ENCODE results near the gene CANT1.
"Not testable (repeated sequence)": the region's sequence is repeated elsewhere in the genome, so short reads cannot be mapped to it uniquely, and the experiment has no call there.

The CANT1 gene

GRCh38 chr17:79031996-79032875 lies 22.7 kb upstream of the CANT1 start:
- H3K36me3 ChIP-seq (ENCODE audit: low read depth) = no peaks in the 10 kb centered on the region
- no peak for ATAC-seq (ENCODE audit: low read depth)
- DNase-seq (ENCODE audit: low spot score) = peak; percentile 54
- no peak overlapping the region for H3K27ac ChIP-seq (ENCODE audit: poor library complexity, severe bottlenecking)
- no peak overlapping the region for H3K4me3 ChIP-seq (ENCODE audit: severe bottlenecking)
- H3K9me3 ChIP-seq (ENCODE audit: severe bottlenecking) = no peaks in the 10 kb centered on the region
- TF ChIP-seq CTCF (IDR thresholded peaks at IDR 0.05; ENCODE audit: poor library complexity, severe bottlenecking) = no peak
- no peaks in the 10 kb centered on the region for H3K27me3 ChIP-seq (ENCODE audit: insufficient read depth, poor library complexity, severe bottlenecking)
- H3K4me1 ChIP-seq (ENCODE audit: insufficient read depth, poor library complexity, severe bottlenecking) = peaks cover 28% of the 10 kb centered on the region

GRCh38 chr17:79030636-79031035 lies 21.1 kb upstream of the CANT1 start:
- DNase-seq (ENCODE audit: low spot score) = peak; percentile 18
- not testable (repeated sequence) for H3K9me3 ChIP-seq (ENCODE audit: severe bottlenecking); H3K27ac ChIP-seq (ENCODE audit: poor library complexity, severe bottlenecking); H3K36me3 ChIP-seq (ENCODE audit: low read depth); ATAC-seq (ENCODE audit: low read depth); H3K27me3 ChIP-seq (ENCODE audit: insufficient read depth, poor library complexity, severe bottlenecking); H3K4me3 ChIP-seq (ENCODE audit: severe bottlenecking)
- peaks cover 26% of the 10 kb centered on the region for H3K4me1 ChIP-seq (ENCODE audit: insufficient read depth, poor library complexity, severe bottlenecking)

- DNase-seq (ENCODE audit: low spot score) = peak; percentile 45
- TF ChIP-seq CTCF (IDR thresholded peaks at IDR 0.05; ENCODE audit: poor library complexity, severe bottlenecking) = no peak
- H3K27ac ChIP-seq (ENCODE audit: poor library complexity, severe bottlenecking) = no peak overlapping the region
Observed at GRCh38 chr17:79029327-79030009, 19.9 kb upstream of the CANT1 start.

GRCh38 chr17:79028496-79029326 lies 19.1 kb upstream of the CANT1 start:
- TF ChIP-seq CTCF (IDR thresholded peaks at IDR 0.05; ENCODE audit: poor library complexity, severe bottlenecking) = peak; percentile 48
- Histone ChIP-seq H3K9me3 (ENCODE audit: severe bottlenecking) (no peaks in the 10 kb centered on the region), H3K27me3 (ENCODE audit: insufficient read depth, poor library complexity, severe bottlenecking) (no peaks in the 10 kb centered on the region), H3K27ac (ENCODE audit: poor library complexity, severe bottlenecking) (no peak overlapping the region), H3K4me3 (ENCODE audit: severe bottlenecking) (no peak overlapping the region), H3K4me1 (ENCODE audit: insufficient read depth, poor library complexity, severe bottlenecking) (peaks cover 36% of the 10 kb centered on the region), H3K36me3 (ENCODE audit: low read depth) (no peaks in the 10 kb centered on the region)
- ATAC-seq (ENCODE audit: low read depth) = no peak
- peak; percentile 25 for DNase-seq (ENCODE audit: low spot score)

More at GRCh38 chr17:79029327-79030009, 19.9 kb upstream of the CANT1 start:
- Histone ChIP-seq H3K36me3 (ENCODE audit: low read depth) (no peaks in the 10 kb centered on the region), H3K4me1 (ENCODE audit: insufficient read depth, poor library complexity, severe bottlenecking) (peaks cover 36% of the 10 kb centered on the region), H3K4me3 (ENCODE audit: severe bottlenecking) (no peak overlapping the region), H3K27me3 (ENCODE audit: insufficient read depth, poor library complexity, severe bottlenecking) (no peaks in the 10 kb centered on the region), H3K9me3 (ENCODE audit: severe bottlenecking) (no peaks in the 10 kb centered on the region)
- no peak for ATAC-seq (ENCODE audit: low read depth)

- DNase-seq (ENCODE audit: low spot score) (peak; percentile 59), ATAC-seq (ENCODE audit: low read depth) (no peak)
- H3K4me3 ChIP-seq (ENCODE audit: severe bottlenecking) = no peak overlapping the region
- TF ChIP-seq CTCF (IDR thresholded peaks at IDR 0.05; ENCODE audit: poor library complexity, severe bottlenecking) = no peak
- H3K27me3 ChIP-seq (ENCODE audit: insufficient read depth, poor library complexity, severe bottlenecking) = no peaks in the 10 kb centered on the region
- peaks cover 36% of the 10 kb centered on the region for H3K4me1 ChIP-seq (ENCODE audit: insufficient read depth, poor library complexity, severe bottlenecking)
- peak overlapping the region; percentile 57 for H3K27ac ChIP-seq (ENCODE audit: poor library complexity, severe bottlenecking)
- H3K36me3 ChIP-seq (ENCODE audit: low read depth) = no peaks in the 10 kb centered on the region
- no peaks in the 10 kb centered on the region for H3K9me3 ChIP-seq (ENCODE audit: severe bottlenecking)
Observed at GRCh38 chr17:79027925-79028491, 18.4 kb upstream of the CANT1 start.
